Neural progenitor cell (in vitro differentiated cells): ENCODE measurements around the gene P2RX4. TPM values are rescaled to one million over a fixed set of nuclear protein-coding genes. Genes with fewer than 3 reads are reported as not detected.
"Not testable (repeated sequence)": the region's sequence is repeated elsewhere in the genome, so short reads cannot be mapped to it uniquely, and the experiment has no call there.

Experiments
- DNase-seq: peaks from one replicate; pipeline ENCODE4 v3.0.0-alpha.2; 2016; ENCODE audit warnings: low spot score
- H2AFZ ChIP-seq: fragments of 200-600 bp; sonication (generic); replicated peaks from 2 replicates; pipeline ENCODE4 v1.6.1; 2016; ENCODE audit warnings: antibody characterized with exemption
- H3F3A ChIP-seq: fragments of 200-600 bp; sonication (generic); 2 replicates; pipeline ENCODE4 v1.6.1; 2016; ENCODE audit warnings: antibody characterized with exemption, low read depth
- H3K27ac ChIP-seq: fragments of 200-600 bp; sonication (generic); 2 replicates; pipeline ENCODE4 v1.5.1; 2016; ENCODE audit warnings: mild to moderate bottlenecking
- H3K27me3 ChIP-seq: fragments of 200-600 bp; sonication (generic); 2 replicates; pipeline ENCODE4 v1.6.1; 2016; ENCODE audit warnings: mild to moderate bottlenecking, moderate library complexity
- H3K36me3 ChIP-seq: fragments of 200-600 bp; sonication (generic); 2 replicates; pipeline ENCODE4 v1.5.1; 2016
- H3K4me1 ChIP-seq: fragments of 200-600 bp; sonication (generic); 2 replicates; pipeline ENCODE4 v1.6.1; 2016; ENCODE audit warnings: mixed run types
- H3K4me2 ChIP-seq: fragments of 200-600 bp; sonication (generic); 2 replicates; pipeline ENCODE4 v1.6.1; 2016
- H3K4me3 ChIP-seq: fragments of 200-600 bp; sonication (generic); 2 replicates; pipeline ENCODE4 v1.5.1; 2016
- H3K79me2 ChIP-seq: fragments of 200-600 bp; sonication (generic); 2 replicates; pipeline ENCODE4 v1.6.1; 2016; ENCODE audit warnings: low read depth
- H3K9ac ChIP-seq: fragments of 200-600 bp; sonication (generic); 2 replicates; pipeline ENCODE4 v1.6.1; 2016
- H3K9me3 ChIP-seq: fragments of 200-600 bp; sonication (generic); 2 replicates; pipeline ENCODE4 v1.5.1; 2016; ENCODE audit warnings: low read depth
- H4K20me1 ChIP-seq: fragments of 200-600 bp; sonication (generic); 2 replicates; pipeline ENCODE4 v1.6.1; 2016; ENCODE audit warnings: low read depth
- H3K27ac Mint-ChIP-seq: 3 replicates; pipeline ENCODE4 v1.8.0; 2021; ENCODE audit warnings: mixed read lengths
- H3K27me3 Mint-ChIP-seq: 2 replicates; pipeline ENCODE4 v1.8.0; 2022; ENCODE audit warnings: low read depth, mild to moderate bottlenecking, inconsistent platforms, moderate library complexity, mixed read lengths; ENCODE audit not compliant: insufficient read depth
- H3K36me3 Mint-ChIP-seq: 3 replicates; pipeline ENCODE4 v1.8.0; 2021; ENCODE audit warnings: mixed read lengths
- H3K4me1 Mint-ChIP-seq: 3 replicates; pipeline ENCODE4 v1.8.0; 2021; ENCODE audit warnings: mixed read lengths
- H3K4me3 Mint-ChIP-seq: 3 replicates; pipeline ENCODE4 v1.8.0; 2021; ENCODE audit warnings: mild to moderate bottlenecking, moderate library complexity, mixed read lengths
- H3K9me3 Mint-ChIP-seq: 3 replicates; pipeline ENCODE4 v1.8.0; 2020; ENCODE audit warnings: mixed read lengths
- CTCF ChIP-seq: fragments of 200-600 bp; sonication (generic); IDR thresholded peaks from 2 replicates; pipeline ENCODE4 v1.5.1; 2017; ENCODE audit warnings: antibody characterized with exemption, mild to moderate bottlenecking
- EZH2 ChIP-seq: fragments of 200-600 bp; sonication (generic); IDR thresholded peaks from 2 replicates; pipeline ENCODE4 v1.6.1; 2017; ENCODE audit warnings: antibody characterized with exemption, mild to moderate bottlenecking, moderate library complexity
- EZH2phosphoT487 ChIP-seq: fragments of 200-600 bp; sonication (generic); IDR thresholded peaks from 2 replicates; pipeline ENCODE4 v1.6.1; 2017; ENCODE audit warnings: antibody characterized with exemption
- total RNA-seq: library from RNA; depleted of rRNA; stranded (reverse); fragments of >200 nt; gene quantifications from 2 replicates; pipeline ENCODE4 v1.2.3, GENCODE V29; 2015; ENCODE audit warnings: low replicate concordance

The P2RX4 gene
- total RNA-seq, 1 donor from 2014 or later = 10.3 TPM

- no peaks in the 10 kb centered on the region for H3K9me3 Mint-ChIP-seq
- H3K27ac ChIP-seq = no peak overlapping the region
- no peaks in the 10 kb centered on the region for H3K36me3 ChIP-seq
- no peaks in the 10 kb centered on the region for H3F3A ChIP-seq
- H3K79me2 ChIP-seq = no peaks in the 10 kb centered on the region
- no peak for DNase-seq
- no peak overlapping the region for H3K4me2 ChIP-seq
- no peaks in the 10 kb centered on the region for H4K20me1 ChIP-seq
- H3K4me3 Mint-ChIP-seq = no peak overlapping the region
- H3K27ac Mint-ChIP-seq = no peak overlapping the region
- H3K9ac ChIP-seq = no peak overlapping the region
- no peaks in the 10 kb centered on the region for H3K4me1 Mint-ChIP-seq
- H3K36me3 Mint-ChIP-seq = no peaks in the 10 kb centered on the region
- H3K4me1 ChIP-seq = no peaks in the 10 kb centered on the region
- no peaks in the 10 kb centered on the region for H3K27me3 ChIP-seq
- H3K9me3 ChIP-seq = no peaks in the 10 kb centered on the region
- H3K4me3 ChIP-seq = no peak overlapping the region
- H2AFZ ChIP-seq = no peak overlapping the region
- TF ChIP-seq EZH2phosphoT487 (no peak), CTCF (no peak), EZH2 (no peak)
- peaks cover 2% of the 10 kb centered on the region for H3K27me3 Mint-ChIP-seq
Observed at GRCh38 chr12:121202407-121203355, 7.2 kb upstream of the P2RX4 start.

GRCh38 chr12:121203482-121203881 is 6.4 kb upstream of the P2RX4 start:
- H3K4me1 Mint-ChIP-seq = no peaks in the 10 kb centered on the region
- H3K27me3 Mint-ChIP-seq = peaks cover 2% of the 10 kb centered on the region
- H3F3A ChIP-seq = no peaks in the 10 kb centered on the region
- H3K27me3 ChIP-seq = peaks cover 8% of the 10 kb centered on the region
- H3K79me2 ChIP-seq = no peaks in the 10 kb centered on the region
- no peak for DNase-seq
- no peak overlapping the region for H3K9ac ChIP-seq
- H3K4me1 ChIP-seq = no peaks in the 10 kb centered on the region
- no peak overlapping the region for H3K4me3 Mint-ChIP-seq
- no peak for TF ChIP-seq EZH2
- no peak for TF ChIP-seq EZH2phosphoT487
- TF ChIP-seq CTCF = no peak
- H3K27ac Mint-ChIP-seq = no peak overlapping the region
- H3K27ac ChIP-seq = no peak overlapping the region
- H3K4me3 ChIP-seq = no peak overlapping the region
- no peak overlapping the region for H2AFZ ChIP-seq
- no peaks in the 10 kb centered on the region for H3K9me3 Mint-ChIP-seq
- H3K36me3 ChIP-seq = no peaks in the 10 kb centered on the region
- no peaks in the 10 kb centered on the region for H3K9me3 ChIP-seq
- H3K36me3 Mint-ChIP-seq = no peaks in the 10 kb centered on the region
- no peak overlapping the region for H3K4me2 ChIP-seq
- no peaks in the 10 kb centered on the region for H4K20me1 ChIP-seq

- Histone ChIP-seq H3K79me2 (no peaks in the 10 kb centered on the region), H4K20me1 (no peaks in the 10 kb centered on the region), H2AFZ (no peak overlapping the region), H3K27ac (no peak overlapping the region), H3K9ac (no peak overlapping the region), H3K27me3 (peaks cover 20% of the 10 kb centered on the region), H3K36me3 (no peaks in the 10 kb centered on the region), H3K4me3 (no peak overlapping the region), H3F3A (peaks cover 10% of the 10 kb centered on the region), H3K9me3 (no peaks in the 10 kb centered on the region), H3K4me1 (no peaks in the 10 kb centered on the region), H3K4me2 (no peak overlapping the region)
- Mint-ChIP-seq H3K9me3 (no peaks in the 10 kb centered on the region), H3K36me3 (no peaks in the 10 kb centered on the region), H3K27me3 (peaks cover 2% of the 10 kb centered on the region), H3K27ac (no peak overlapping the region), H3K4me1 (peaks cover under 1% of the 10 kb centered on the region), H3K4me3 (no peak overlapping the region)
- no peak for TF ChIP-seq EZH2phosphoT487
- TF ChIP-seq CTCF = no peak
- no peak for DNase-seq
Observed at GRCh38 chr12:121205491-121205890, 4.4 kb upstream of the P2RX4 start.

GRCh38 chr12:121208571-121208970 is 1.4 kb upstream of the P2RX4 start:
- not testable (repeated sequence) for H3K36me3 ChIP-seq, H2AFZ ChIP-seq, H3K9me3 ChIP-seq, DNase-seq, H3K4me2 ChIP-seq, H3K36me3 Mint-ChIP-seq, H3K4me3 ChIP-seq, H4K20me1 ChIP-seq, H3K4me1 Mint-ChIP-seq, H3K27ac Mint-ChIP-seq, H3K79me2 ChIP-seq, H3K9ac ChIP-seq, H3K9me3 Mint-ChIP-seq, H3K4me1 ChIP-seq, H3K27ac ChIP-seq, H3K27me3 Mint-ChIP-seq
- peaks cover 20% of the 10 kb centered on the region for H3K27me3 ChIP-seq
- H3K4me3 Mint-ChIP-seq = peak overlapping the region; percentile 80
- peaks cover 15% of the 10 kb centered on the region for H3F3A ChIP-seq
